Endodermal cell (in vitro differentiated cells): ENCODE measurements around the gene FAM200B. TPM values are rescaled to one million over a fixed set of nuclear protein-coding genes. Genes with fewer than 3 reads are reported as not detected.

Experiments
- DNase-seq: peaks from one replicate; pipeline ENCODE4 v3.0.0-alpha.2; 2017
- H3K27ac ChIP-seq: 2 replicates; pipeline ENCODE4 v1.5.1; 2013; ENCODE audit warnings: mild to moderate bottlenecking, low read depth, low read length, moderate library complexity
- H3K27me3 ChIP-seq: 2 replicates; pipeline ENCODE4 v1.6.1; 2013; ENCODE audit warnings: mild to moderate bottlenecking, low read length, moderate library complexity; ENCODE audit not compliant: insufficient read depth, control insufficient read depth, poor library complexity, severe bottlenecking
- H3K36me3 ChIP-seq: 2 replicates; pipeline ENCODE4 v1.7.0; 2013; ENCODE audit warnings: mild to moderate bottlenecking, low read length, moderate library complexity; ENCODE audit not compliant: control insufficient read depth, insufficient read depth
- H3K4me1 ChIP-seq: one replicate; pipeline ENCODE4 v1.7.0; 2013; ENCODE audit warnings: low read length; ENCODE audit not compliant: control insufficient read depth, insufficient read depth
- H3K4me3 ChIP-seq: 2 replicates; pipeline ENCODE4 v1.5.1; 2013; ENCODE audit warnings: mild to moderate bottlenecking, low read length, moderate library complexity
- H3K9ac ChIP-seq: 2 replicates; pipeline ENCODE4 v1.6.1; 2013; ENCODE audit warnings: mild to moderate bottlenecking, low read length, moderate library complexity; ENCODE audit not compliant: poor library complexity, severe bottlenecking; ENCODE audit errors: extremely low read depth
- H3K9me3 ChIP-seq: 2 replicates; pipeline ENCODE4 v1.6.1; 2013; ENCODE audit warnings: mild to moderate bottlenecking, low read length, moderate library complexity; ENCODE audit not compliant: control insufficient read depth
- H3K27ac Mint-ChIP-seq: 2 replicates; pipeline ENCODE4 v1.8.0; 2020; ENCODE audit warnings: mixed read lengths
- H3K27me3 Mint-ChIP-seq: 2 replicates; pipeline ENCODE4 v1.8.0; 2021; ENCODE audit warnings: mild to moderate bottlenecking, mixed read lengths; ENCODE audit not compliant: insufficient read depth
- H3K36me3 Mint-ChIP-seq: 2 replicates; pipeline ENCODE4 v1.8.0; 2020; ENCODE audit warnings: low read depth, mixed read lengths
- H3K4me1 Mint-ChIP-seq: 2 replicates; pipeline ENCODE4 v1.8.0; 2020; ENCODE audit warnings: mixed read lengths
- H3K4me3 Mint-ChIP-seq: 2 replicates; pipeline ENCODE4 v1.8.0; 2020; ENCODE audit warnings: mild to moderate bottlenecking, moderate library complexity, mixed read lengths
- H3K9me3 Mint-ChIP-seq: 2 replicates; pipeline ENCODE4 v1.8.0; 2020; ENCODE audit warnings: mild to moderate bottlenecking, mixed read lengths
- WGBS, 2 experiments: methylation state at CpG; one replicate each; pipeline versions ENCODE4 v1.1.5 to v1.1.7; 2013; ENCODE audit warnings: missing lambda C conversion rate in 2 of 2, mixed read lengths in 1 of 2; ENCODE audit not compliant: insufficient coverage in 1 of 2, insufficient read length in 1 of 2; 5-methylcytosine and 5-hydroxymethylcytosine counted together
- total RNA-seq, 2 donors: library from RNA; stranded (reverse); fragmentation: NEBNext Ultra II Directional in 1 of 2; extraction: Animal tissue kit (Norgen Biotek cat#: 25700) in 1 of 2; gene quantifications; 2 replicates in 1 of 2; 3 replicates in 1 of 2; pipeline ENCODE4 v1.2.1, GENCODE V29; 2021
- TF ChIP-seq, protein P1 (sequence below): fragments of 200-600 bp; sonication (generic); conservative IDR thresholded peaks from 2 replicates; pipeline ENCODE4 v1.5.0; 2021; ENCODE audit warnings: antibody characterized with exemption, mild to moderate bottlenecking

Gene FAM200B
- total RNA-seq, 2 donors from 2014 or later: 18.1 to 27.8 TPM

- no peaks in the 10 kb centered on the region for H3K4me1 Mint-ChIP-seq
- Histone ChIP-seq H3K9ac (no peak overlapping the region), H3K27ac (no peak overlapping the region), H3K9me3 (no peaks in the 10 kb centered on the region), H3K4me3 (no peak overlapping the region), H3K27me3 (no peaks in the 10 kb centered on the region), H3K4me1 (no peaks in the 10 kb centered on the region), H3K36me3 (no peaks in the 10 kb centered on the region)
- no peaks in the 10 kb centered on the region for H3K9me3 Mint-ChIP-seq
- no peak overlapping the region for H3K27ac Mint-ChIP-seq
- no peak for DNase-seq
- no peaks in the 10 kb centered on the region for H3K27me3 Mint-ChIP-seq
- 97 to 100% methylated on average over 1 to 2 of the region's 2 CpGs for WGBS, 2 experiments
- TF ChIP-seq, protein P1, sequence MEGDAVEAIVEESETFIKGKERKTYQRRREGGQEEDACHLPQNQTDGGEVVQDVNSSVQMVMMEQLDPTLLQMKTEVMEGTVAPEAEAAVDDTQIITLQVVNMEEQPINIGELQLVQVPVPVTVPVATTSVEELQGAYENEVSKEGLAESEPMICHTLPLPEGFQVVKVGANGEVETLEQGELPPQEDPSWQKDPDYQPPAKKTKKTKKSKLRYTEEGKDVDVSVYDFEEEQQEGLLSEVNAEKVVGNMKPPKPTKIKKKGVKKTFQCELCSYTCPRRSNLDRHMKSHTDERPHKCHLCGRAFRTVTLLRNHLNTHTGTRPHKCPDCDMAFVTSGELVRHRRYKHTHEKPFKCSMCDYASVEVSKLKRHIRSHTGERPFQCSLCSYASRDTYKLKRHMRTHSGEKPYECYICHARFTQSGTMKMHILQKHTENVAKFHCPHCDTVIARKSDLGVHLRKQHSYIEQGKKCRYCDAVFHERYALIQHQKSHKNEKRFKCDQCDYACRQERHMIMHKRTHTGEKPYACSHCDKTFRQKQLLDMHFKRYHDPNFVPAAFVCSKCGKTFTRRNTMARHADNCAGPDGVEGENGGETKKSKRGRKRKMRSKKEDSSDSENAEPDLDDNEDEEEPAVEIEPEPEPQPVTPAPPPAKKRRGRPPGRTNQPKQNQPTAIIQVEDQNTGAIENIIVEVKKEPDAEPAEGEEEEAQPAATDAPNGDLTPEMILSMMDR: no peak
- H3K4me3 Mint-ChIP-seq: no peak overlapping the region
- H3K36me3 Mint-ChIP-seq: no peaks in the 10 kb centered on the region
These were observed 30.1 kb downstream of the FAM200B start for GRCh38 chr4:15711762-15712161.

GRCh38 chr4:15712214-15712613, 30.6 kb downstream of the FAM200B start:
- H3K27me3 Mint-ChIP-seq: no peaks in the 10 kb centered on the region
- H3K4me1 Mint-ChIP-seq: no peaks in the 10 kb centered on the region
- Histone ChIP-seq H3K4me3 (no peak overlapping the region), H3K27me3 (no peaks in the 10 kb centered on the region), H3K9me3 (no peaks in the 10 kb centered on the region), H3K9ac (no peak overlapping the region), H3K4me1 (no peaks in the 10 kb centered on the region), H3K36me3 (no peaks in the 10 kb centered on the region), H3K27ac (no peak overlapping the region)
- 93% methylated on average over 1 of the region's 1 CpG; no CpG with 5 or more reads in 1 of the 2 experiments for WGBS, 2 experiments
- DNase-seq: no peak
- H3K9me3 Mint-ChIP-seq: no peaks in the 10 kb centered on the region
- no peak overlapping the region for H3K4me3 Mint-ChIP-seq
- TF ChIP-seq, protein P1: no peak
- no peaks in the 10 kb centered on the region for H3K36me3 Mint-ChIP-seq
- no peak overlapping the region for H3K27ac Mint-ChIP-seq

DNA sequence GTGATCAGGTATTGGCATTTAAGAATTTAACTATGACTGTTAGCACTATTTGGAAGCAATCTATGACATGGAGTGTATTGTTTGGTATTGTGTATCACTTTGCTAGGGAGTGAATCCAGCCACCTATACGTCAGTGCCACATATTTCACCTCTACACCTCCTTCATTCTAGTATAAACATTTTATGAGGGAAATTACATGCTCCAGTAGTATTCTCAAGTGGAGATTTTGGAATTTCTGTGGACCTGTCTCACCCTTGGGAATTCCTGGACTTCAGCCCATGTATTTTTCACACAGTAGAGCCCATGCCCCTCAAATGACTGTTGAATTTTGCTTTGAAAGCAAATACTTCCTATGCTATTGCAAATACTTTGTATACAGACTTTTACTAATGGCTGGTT, 32.5 kb downstream of the FAM200B start:
- H3K9me3 ChIP-seq: no peaks in the 10 kb centered on the region
- Mint-ChIP-seq H3K27ac (no peak overlapping the region), H3K27me3 (no peaks in the 10 kb centered on the region), H3K9me3 (no peaks in the 10 kb centered on the region), H3K36me3 (no peaks in the 10 kb centered on the region), H3K4me1 (no peaks in the 10 kb centered on the region), H3K4me3 (no peak overlapping the region)
- no peak overlapping the region for H3K27ac ChIP-seq
- H3K4me3 ChIP-seq: no peak overlapping the region
- no peak for DNase-seq
- no peaks in the 10 kb centered on the region for H3K27me3 ChIP-seq
- H3K4me1 ChIP-seq: no peaks in the 10 kb centered on the region
- H3K9ac ChIP-seq: no peak overlapping the region
- TF ChIP-seq, protein P1: no peak
- 100% methylated on average over 1 of the region's 1 CpG; no CpG with 5 or more reads in 1 of the 2 experiments for WGBS, 2 experiments
- no peaks in the 10 kb centered on the region for H3K36me3 ChIP-seq
